K562 (cell line): ENCODE results near the gene LAMA2. TPM values are rescaled to one million over a fixed set of nuclear protein-coding genes. Genes with fewer than 3 reads are reported as not detected.

Experiments
- ATAC-seq: fragments of 200-7000 bp; cut with Tn5 transposase; 3 replicates; pipeline ENCODE4 v1.9.1; 2020; ENCODE audit warnings: moderate library complexity
- BruUV-seq: library from RNA; stranded (reverse); fragments of 400-500 nt; replicated peaks from 2 replicates; lab custom pipeline; 2021; lab: Mats Ljungman, UMichigan
- CTCF ChIA-PET: fragments of 300-600 bp; formaldehyde crosslinking; extraction: SDS; loops from one replicate; lab custom pipeline; 2021; ENCODE audit warnings: low intra/inter-chr PET ratio; lab: Yijun Ruan, JAX
- POLR2A ChIA-PET: fragments of 300-600, 350-650 bp; sonication (Branson Sonifier 250); formaldehyde crosslinking; extraction: SDS; loops from one replicate; lab custom pipeline; 2021; ENCODE audit warnings: antibody characterized with exemption, inconsistent platforms; lab: Yijun Ruan, JAX
- DNase-seq, 4 experiments: peaks; one replicate each; pipeline versions ENCODE4 v3.0.0 to v3.0.0-alpha.2; 2011 to 2018; ENCODE audit warnings: low spot score in 3 of 4, mixed read lengths in 3 of 4; ENCODE audit errors: extremely low read depth in 1 of 4
- FAIRE-seq: peaks from 2 replicates; lab custom pipeline; 2011; peaks lifted over from hg19 to GRCh38; lab: Jason Lieb, UNC
- H2AFZ ChIP-seq: 2 replicates; pipeline ENCODE4 v1.6.0; 2011; ENCODE audit warnings: low read depth, low read length, control low read depth, inconsistent platforms
- H3K27ac ChIP-seq: fragments of 200-600 bp; 3 replicates; pipeline ENCODE4 v1.8.0; 2011; ENCODE audit warnings: low read depth, mild to moderate bottlenecking, control low read depth, inconsistent platforms, low read length, moderate library complexity, mixed read lengths; ENCODE audit errors: extremely low read depth
- H3K27me3 ChIP-seq, 2 experiments: fragments of 300-600 bp in 1 of 2; 2 replicates in 1 of 2; 3 replicates in 1 of 2; pipeline versions ENCODE4 v1.6.0 to v1.8.0; 2011; ENCODE audit warnings: inconsistent platforms in 2 of 2, low read length in 2 of 2, mild to moderate bottlenecking in 1 of 2, mixed read lengths in 1 of 2, moderate library complexity in 1 of 2; ENCODE audit not compliant: control insufficient read depth in 2 of 2, insufficient read depth in 2 of 2
- H3K36me3 ChIP-seq: fragments of 300-600 bp; 3 replicates; pipeline ENCODE4 v1.8.0; 2011; ENCODE audit warnings: mild to moderate bottlenecking, low read length, inconsistent platforms; ENCODE audit not compliant: control insufficient read depth, insufficient read depth
- H3K4me1 ChIP-seq, 2 experiments: fragments of 200-600 bp in 1 of 2; replicated peaks in 1 of 2; 2 replicates in 1 of 2; 3 replicates in 1 of 2; pipeline versions ENCODE4 v1.5.1 to v1.8.0; 2011; ENCODE audit warnings: inconsistent platforms in 2 of 2, low read length in 2 of 2, mild to moderate bottlenecking in 1 of 2, mixed read lengths in 1 of 2, moderate library complexity in 1 of 2; ENCODE audit not compliant: control insufficient read depth in 2 of 2, insufficient read depth in 2 of 2
- H3K4me2 ChIP-seq: 2 replicates; pipeline ENCODE4 v1.6.1; 2011; ENCODE audit warnings: low read length, control low read depth, inconsistent platforms, mixed read lengths; ENCODE audit not compliant: insufficient read depth
- H3K4me3 ChIP-seq: fragments of 200-600 bp; sonication (generic), shearing (Covaris generic); 2 replicates; pipeline ENCODE4 v1.5.1; 2016; ENCODE audit warnings: control low read depth, inconsistent platforms
- H3K79me2 ChIP-seq: fragments of 200-600 bp; 3 replicates; pipeline ENCODE4 v1.8.0; 2011; ENCODE audit warnings: low read length, inconsistent platforms; ENCODE audit not compliant: control insufficient read depth, insufficient read depth
- H3K9ac ChIP-seq, 2 experiments: 2 replicates each; pipeline versions ENCODE4 v1.6.0 to v1.6.1; 2011; ENCODE audit warnings: low read depth in 2 of 2, low read length in 2 of 2, control low read depth in 1 of 2, inconsistent platforms in 1 of 2, mild to moderate bottlenecking in 1 of 2, mixed read lengths in 1 of 2; ENCODE audit not compliant: insufficient read depth in 1 of 2
- H3K9me1 ChIP-seq: one replicate; pipeline ENCODE4 v1.6.0; 2011; ENCODE audit warnings: inconsistent platforms, mild to moderate bottlenecking, low read length, moderate library complexity; ENCODE audit not compliant: control insufficient read depth, insufficient read depth
- H3K9me3 ChIP-seq: replicated peaks from 2 replicates; pipeline ENCODE4 v1.5.1; 2011; ENCODE audit warnings: low read depth, low read length, inconsistent platforms; ENCODE audit not compliant: control insufficient read depth, insufficient read depth
- H4K20me1 ChIP-seq: replicated peaks from 2 replicates; pipeline ENCODE4 v1.6.1; 2011; ENCODE audit warnings: low read length, inconsistent platforms, mixed read lengths; ENCODE audit not compliant: control insufficient read depth, insufficient read depth
- HNRNPL ChIP-seq: fragments of 200-400 bp; formaldehyde crosslinking; IDR thresholded peaks from 2 replicates; pipeline ENCODE4 v1.6.1; 2017; ENCODE audit warnings: low read depth, mild to moderate bottlenecking, low read length
- ILK ChIP-seq: fragments of 450-650 bp; IDR thresholded peaks from 2 replicates; pipeline ENCODE4 v1.6.1; 2016; ENCODE audit warnings: missing genetic modification characterization, low read depth, mild to moderate bottlenecking, missing compliant biosample characterization, moderate library complexity, borderline replicate concordance
- KAT8 ChIP-seq: fragments of 450-650 bp; IDR thresholded peaks from 2 replicates; pipeline ENCODE4 v1.6.1; 2016; ENCODE audit warnings: low read depth, mild to moderate bottlenecking
- PHF20 ChIP-seq: fragments of 450-650 bp; IDR thresholded peaks from 2 replicates; pipeline ENCODE4 v1.6.1; 2018; ENCODE audit not compliant: partially characterized antibody
- SRSF7 ChIP-seq: fragments of 200-400 bp; formaldehyde crosslinking; optimal IDR thresholded peaks from 2 replicates; pipeline ENCODE3; 2017; ENCODE audit warnings: mild to moderate bottlenecking, low read depth, low read length
- ZNF316 ChIP-seq: fragments of 450-650 bp; IDR thresholded peaks from 2 replicates; pipeline ENCODE4 v1.6.1; 2016
- ZNF347 ChIP-seq: fragments of 450-650 bp; formaldehyde crosslinking; IDR thresholded peaks from 2 replicates; pipeline ENCODE4 v1.4.0; 2020; ENCODE audit warnings: low read depth, mild to moderate bottlenecking, moderate library complexity
- WGBS: fragments of 100-300 bp; shearing (Covaris generic); methylation state at CpG from one replicate; pipeline ENCODE4 v1.1.6; 2016; ENCODE audit warnings: low coverage, mixed read lengths; ENCODE audit not compliant: insufficient coverage; ENCODE audit errors: missing lambda C conversion rate; 5-methylcytosine and 5-hydroxymethylcytosine counted together
- in situ Hi-C: fragments of 300-500 bp; cut with MboI; formaldehyde crosslinking; loops from 4 replicates; pipeline ENCODE4 v1.15.0; 2018; ENCODE audit warnings: inconsistent platforms, mixed read lengths
- intact Hi-C: fragments of 100-400 bp; cut with micrococcal nuclease; formaldehyde crosslinking; loops from 2 replicates; pipeline ENCODE4 v1.14.2; 2022
- polyA plus RNA-seq, 8 experiments: library from polyadenylated mRNA; depleted of rRNA in 4 of 8; stranded (reverse) in 5 of 8; unstranded in 3 of 8; fragments of >200 nt; fragmentation: Nextera tagmentation in 2 of 8; fragmentation: Illumina TruSeq in 1 of 8; extraction: Ambion mirVana in 2 of 8; extraction: Trizol in 1 of 8; gene quantifications; 2 replicates each; pipeline versions ENCODE4 v1.2.1 to v1.2.3, GENCODE V29; 2011 to 2014; ENCODE audit warnings: inconsistent platforms in 1 of 8, missing spikeins in 1 of 8
- total RNA-seq, 7 experiments: library from RNA; depleted of rRNA in 6 of 7; stranded (reverse); fragments of >200 nt in 6 of 7; fragmentation: Illumina TruSeq in 2 of 7; extraction: Trizol in 2 of 7; gene quantifications; 2 replicates each; pipeline versions ENCODE4 v1.2.1 to v1.2.3, GENCODE V29; 2011 to 2021; ENCODE audit warnings: low replicate concordance in 1 of 7
- TF ChIP-seq, protein P1 (sequence below), 2 experiments: fragments of 450-650 bp in 1 of 2; sonication (generic) in 1 of 2; formaldehyde crosslinking in 1 of 2; IDR thresholded peaks; 2 replicates each; pipeline versions ENCODE4 v1.7.1 to v1.9.0; 2016 to 2022; ENCODE audit warnings: inconsistent platforms in 1 of 2, mild to moderate bottlenecking in 1 of 2, missing genetic modification reagents in 1 of 2

The LAMA2 gene
- total and polyA plus RNA-seq, 9 of the 15 experiments (the other 6 are each of a cell fraction or from before 2014, with no cell fraction given) = 0.04 to 1.5 (median 0.36) TPM

DNA sequence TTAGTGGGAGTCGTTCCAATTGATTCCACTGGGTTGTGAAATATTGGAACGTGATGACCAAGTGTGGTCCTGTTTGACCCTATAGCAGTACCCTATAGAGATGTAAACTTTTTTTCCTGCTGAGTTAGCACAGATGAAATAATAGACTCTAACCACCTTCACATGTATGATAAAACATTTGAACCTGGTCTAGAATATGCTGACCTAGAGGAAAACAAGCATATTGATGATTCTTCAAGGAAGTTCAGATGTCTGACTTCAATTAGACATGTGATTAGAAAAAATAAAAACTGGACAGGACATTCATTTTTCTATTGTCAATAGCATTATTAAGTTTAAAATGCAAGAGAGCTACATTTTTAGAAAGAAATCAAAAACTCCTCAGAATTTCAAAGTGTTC, 424.9 kb downstream of the LAMA2 start:
- H3K79me2 ChIP-seq = no peaks in the 10 kb centered on the region
- no peak overlapping the region for H2AFZ ChIP-seq
- TF ChIP-seq ILK = no peak
- peak; percentile 30; the same call in 1 of the 2 replicates for TF ChIP-seq ZNF316
- TF ChIP-seq, all 486 proteins: peak for 1
- FAIRE-seq = no peak
- POLR2A ChIA-PET = no interaction called here
- Histone ChIP-seq H3K4me1 (no peaks in the 10 kb centered on the region), H3K9ac (no peak overlapping the region), H3K36me3 (no peaks in the 10 kb centered on the region), H3K4me3 (no peak overlapping the region), H3K9me3 (no peaks in the 10 kb centered on the region), H3K9me1 (no peaks in the 10 kb centered on the region), H3K27ac (no peak overlapping the region), H4K20me1 (no peaks in the 10 kb centered on the region), H3K27me3 (no peaks in the 10 kb centered on the region), H3K4me2 (no peak overlapping the region)
- DNase-seq = no peak
- CTCF ChIA-PET = no interaction called here
- ATAC-seq = no peak
- in situ Hi-C loops = no loop called here
- intact Hi-C loops = no loop called here
- no TSS peak for BruUV-seq
- 0% methylated on average over 2 of the region's 2 CpGs for WGBS

DNA sequence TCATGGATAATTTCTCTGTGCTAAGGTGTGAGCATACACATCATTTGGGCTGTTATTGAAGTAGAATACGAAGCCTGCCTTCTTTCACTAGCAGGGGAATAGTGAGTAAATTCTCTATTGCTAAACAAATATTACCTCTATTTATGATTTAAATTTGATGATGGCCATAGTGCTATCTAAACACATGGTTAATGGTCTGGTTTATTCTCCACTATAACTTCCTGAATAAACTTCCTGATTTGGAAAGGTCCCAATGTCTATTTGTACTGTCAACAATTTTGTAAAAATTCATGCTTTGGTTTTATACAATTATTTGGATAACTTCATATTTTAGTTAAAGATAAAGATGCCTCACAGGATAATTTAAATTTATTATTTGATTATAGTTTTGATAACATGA, 426.2 kb downstream of the LAMA2 start:
- WGBS = 0% methylated on average over 1 of the region's 1 CpG
- FAIRE-seq = no peak
- Histone ChIP-seq H3K9ac (no peak overlapping the region), H3K4me2 (no peak overlapping the region), H3K27ac (no peak overlapping the region), H2AFZ (no peak overlapping the region), H4K20me1 (no peaks in the 10 kb centered on the region), H3K9me1 (no peaks in the 10 kb centered on the region), H3K9me3 (no peaks in the 10 kb centered on the region), H3K4me3 (no peak overlapping the region), H3K27me3 (no peaks in the 10 kb centered on the region), H3K36me3 (no peaks in the 10 kb centered on the region), H3K4me1 (no peaks in the 10 kb centered on the region), H3K79me2 (no peaks in the 10 kb centered on the region)
- intact Hi-C loops (no loop called here), in situ Hi-C loops (no loop called here)
- ChIA-PET POLR2A (interaction anchor here (0.5 kb wide), 1 partner anchor 15 kb away, joined by 3 read pairs; no protein-coding TSS in a partner anchor), CTCF (no interaction called here)
- DNase-seq = no peak
- ATAC-seq = no peak
- BruUV-seq = no TSS peak
- TF ChIP-seq KAT8 = no peak
- no peak for TF ChIP-seq SRSF7
- TF ChIP-seq, protein P1, sequence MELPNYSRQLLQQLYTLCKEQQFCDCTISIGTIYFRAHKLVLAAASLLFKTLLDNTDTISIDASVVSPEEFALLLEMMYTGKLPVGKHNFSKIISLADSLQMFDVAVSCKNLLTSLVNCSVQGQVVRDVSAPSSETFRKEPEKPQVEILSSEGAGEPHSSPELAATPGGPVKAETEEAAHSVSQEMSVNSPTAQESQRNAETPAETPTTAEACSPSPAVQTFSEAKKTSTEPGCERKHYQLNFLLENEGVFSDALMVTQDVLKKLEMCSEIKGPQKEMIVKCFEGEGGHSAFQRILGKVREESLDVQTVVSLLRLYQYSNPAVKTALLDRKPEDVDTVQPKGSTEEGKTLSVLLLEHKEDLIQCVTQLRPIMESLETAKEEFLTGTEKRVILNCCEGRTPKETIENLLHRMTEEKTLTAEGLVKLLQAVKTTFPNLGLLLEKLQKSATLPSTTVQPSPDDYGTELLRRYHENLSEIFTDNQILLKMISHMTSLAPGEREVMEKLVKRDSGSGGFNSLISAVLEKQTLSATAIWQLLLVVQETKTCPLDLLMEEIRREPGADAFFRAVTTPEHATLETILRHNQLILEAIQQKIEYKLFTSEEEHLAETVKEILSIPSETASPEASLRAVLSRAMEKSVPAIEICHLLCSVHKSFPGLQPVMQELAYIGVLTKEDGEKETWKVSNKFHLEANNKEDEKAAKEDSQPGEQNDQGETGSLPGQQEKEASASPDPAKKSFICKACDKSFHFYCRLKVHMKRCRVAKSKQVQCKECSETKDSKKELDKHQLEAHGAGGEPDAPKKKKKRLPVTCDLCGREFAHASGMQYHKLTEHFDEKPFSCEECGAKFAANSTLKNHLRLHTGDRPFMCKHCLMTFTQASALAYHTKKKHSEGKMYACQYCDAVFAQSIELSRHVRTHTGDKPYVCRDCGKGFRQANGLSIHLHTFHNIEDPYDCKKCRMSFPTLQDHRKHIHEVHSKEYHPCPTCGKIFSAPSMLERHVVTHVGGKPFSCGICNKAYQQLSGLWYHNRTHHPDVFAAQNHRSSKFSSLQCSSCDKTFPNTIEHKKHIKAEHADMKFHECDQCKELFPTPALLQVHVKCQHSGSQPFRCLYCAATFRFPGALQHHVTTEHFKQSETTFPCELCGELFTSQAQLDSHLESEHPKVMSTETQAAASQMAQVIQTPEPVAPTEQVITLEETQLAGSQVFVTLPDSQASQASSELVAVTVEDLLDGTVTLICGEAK (IDR thresholded peaks at IDR 0.05) = no peak
- TF ChIP-seq, protein P1 (CRISPR knock-in tag; IDR thresholded peaks at IDR 0.05) = no peak
- TF ChIP-seq HNRNPL = no peak
- no peak for TF ChIP-seq PHF20
- no peak for TF ChIP-seq ZNF347 (CRISPR knock-in tag)
